Astrocyte of the spinal cord (primary cell): ENCODE data around the gene LAP3.
A peak's percentile ranks its signal among the peaks of the same experiment; 100 is the strongest.

Experiments used
- DNase-seq: peaks from one replicate; pipeline ENCODE4 v3.0.0; 2011; ENCODE audit warnings: low read depth, low spot score
- H3K4me3 ChIP-seq: 2 replicates; pipeline ENCODE4 v1.5.1; 2011; ENCODE audit warnings: low read depth, mild to moderate bottlenecking, low read length, moderate library complexity
- in situ Hi-C: cut with HindIII; loops from 2 replicates; pipeline ENCODE4 v1.10.0; 2017; ENCODE audit warnings: low sequenced_read_pairs
- TF ChIP-seq, protein P1 (sequence below): IDR thresholded peaks from 2 replicates; pipeline ENCODE4 v1.5.1; 2012; ENCODE audit warnings: low read depth, mild to moderate bottlenecking, low read length, inconsistent platforms

The LAP3 gene

GRCh38 chr4:17578482-17578891 is 1.5 kb downstream of the LAP3 start:
- TF ChIP-seq, protein P1, sequence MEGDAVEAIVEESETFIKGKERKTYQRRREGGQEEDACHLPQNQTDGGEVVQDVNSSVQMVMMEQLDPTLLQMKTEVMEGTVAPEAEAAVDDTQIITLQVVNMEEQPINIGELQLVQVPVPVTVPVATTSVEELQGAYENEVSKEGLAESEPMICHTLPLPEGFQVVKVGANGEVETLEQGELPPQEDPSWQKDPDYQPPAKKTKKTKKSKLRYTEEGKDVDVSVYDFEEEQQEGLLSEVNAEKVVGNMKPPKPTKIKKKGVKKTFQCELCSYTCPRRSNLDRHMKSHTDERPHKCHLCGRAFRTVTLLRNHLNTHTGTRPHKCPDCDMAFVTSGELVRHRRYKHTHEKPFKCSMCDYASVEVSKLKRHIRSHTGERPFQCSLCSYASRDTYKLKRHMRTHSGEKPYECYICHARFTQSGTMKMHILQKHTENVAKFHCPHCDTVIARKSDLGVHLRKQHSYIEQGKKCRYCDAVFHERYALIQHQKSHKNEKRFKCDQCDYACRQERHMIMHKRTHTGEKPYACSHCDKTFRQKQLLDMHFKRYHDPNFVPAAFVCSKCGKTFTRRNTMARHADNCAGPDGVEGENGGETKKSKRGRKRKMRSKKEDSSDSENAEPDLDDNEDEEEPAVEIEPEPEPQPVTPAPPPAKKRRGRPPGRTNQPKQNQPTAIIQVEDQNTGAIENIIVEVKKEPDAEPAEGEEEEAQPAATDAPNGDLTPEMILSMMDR = no peak
- DNase-seq = peak; percentile 12

GRCh38 chr4:17580969-17581368 is 4.0 kb downstream of the LAP3 start:
- TF ChIP-seq, protein P1 = no peak
- in situ Hi-C loops = no loop called here
- no peak overlapping the region for H3K4me3 ChIP-seq
- peak; percentile 83 for DNase-seq

More at GRCh38 chr4:17578482-17578891, 1.5 kb downstream of the LAP3 start:
- peak overlapping the region; percentile 70 for H3K4me3 ChIP-seq
- in situ Hi-C loops = no loop called here

- TF ChIP-seq, protein P1 = no peak
- in situ Hi-C loops = no loop called here
- DNase-seq = no peak
- no peak overlapping the region for H3K4me3 ChIP-seq
These were observed 6.3 kb downstream of the LAP3 start for GRCh38 chr4:17583276-17583675.

- in situ Hi-C loops = no loop called here
These were observed 6.9 kb downstream of the LAP3 start for GRCh38 chr4:17583941-17584340.

DNA sequence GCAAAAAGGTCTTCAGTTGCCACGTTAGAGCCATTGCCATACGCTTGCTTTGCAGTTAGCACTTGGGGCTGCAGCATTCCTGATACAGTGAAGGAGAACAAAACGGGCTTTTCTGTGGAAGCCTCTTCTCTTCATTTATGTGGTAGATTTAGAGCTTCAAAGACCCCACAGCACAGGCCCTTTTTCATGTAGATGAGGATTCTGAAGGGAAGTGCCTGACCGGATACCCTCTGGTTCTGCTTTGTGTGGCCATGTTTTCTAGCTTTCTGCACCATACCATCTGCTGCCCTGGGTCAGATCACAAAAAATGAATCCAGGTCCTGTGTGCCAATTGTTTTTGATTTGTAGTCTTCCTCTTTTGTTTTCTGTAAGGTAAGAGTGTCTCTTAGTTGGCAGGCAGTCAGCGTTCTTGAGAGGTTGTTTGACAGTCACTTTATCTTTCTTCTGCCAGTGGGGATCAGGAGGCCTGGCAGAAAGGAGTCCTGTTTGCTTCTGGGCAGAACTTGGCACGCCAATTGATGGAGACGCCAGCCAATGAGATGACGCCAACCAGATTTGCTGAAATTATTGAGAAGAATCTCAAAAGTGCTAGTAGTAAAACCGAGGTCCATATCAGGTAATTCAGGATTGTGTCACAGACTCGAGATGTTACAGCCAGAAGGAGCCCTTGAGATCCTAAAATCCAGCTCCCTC is 7.7 kb downstream of the LAP3 start:
- in situ Hi-C loops = no loop called here
- no peak overlapping the region for H3K4me3 ChIP-seq
- TF ChIP-seq, protein P1 = no peak
- DNase-seq = no peak

More at GRCh38 chr4:17583941-17584340, 6.9 kb downstream of the LAP3 start:
- H3K4me3 ChIP-seq = no peak overlapping the region
- TF ChIP-seq, protein P1 = no peak
- no peak for DNase-seq

DNA sequence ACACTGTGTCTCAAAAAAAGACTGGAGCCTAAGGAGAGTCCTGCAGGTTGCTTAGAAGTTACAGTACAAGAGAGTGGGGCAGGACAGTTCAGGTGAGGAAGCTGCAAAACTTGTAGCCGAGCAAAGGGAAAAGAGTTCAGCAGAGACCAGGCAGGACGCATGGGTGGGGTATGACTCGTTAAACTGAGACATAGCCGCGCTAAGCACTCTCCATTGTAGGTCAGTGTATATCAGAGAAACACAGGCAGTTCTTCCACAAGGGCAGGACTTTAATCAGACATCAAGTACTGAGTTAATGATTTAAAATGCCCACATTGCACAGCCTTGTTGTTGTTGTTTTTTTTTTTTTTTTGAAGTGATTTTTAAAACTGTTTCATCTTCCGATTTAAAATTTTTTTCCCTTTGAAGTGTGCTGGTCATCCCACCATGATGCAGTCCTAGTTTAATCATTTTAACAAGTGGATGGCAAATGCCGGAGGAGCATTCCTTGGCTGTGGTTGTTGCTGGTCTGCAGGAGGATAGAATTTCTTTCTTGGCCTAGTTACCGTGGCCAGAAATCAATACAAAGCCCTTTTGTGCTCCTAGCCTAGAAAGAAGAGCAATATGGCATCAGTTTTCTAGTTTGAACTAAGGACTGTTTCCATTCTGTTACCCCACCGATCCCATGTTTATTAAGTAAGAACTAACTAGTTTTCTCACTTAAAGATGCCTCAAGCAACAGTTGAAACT is 10.3 kb downstream of the LAP3 start:
- TF ChIP-seq, protein P1 = no peak
- in situ Hi-C loops = no loop called here

More for the DNA sequence above, 10.3 kb downstream of the LAP3 start:
- DNase-seq = peak; percentile 12
- no peak overlapping the region for H3K4me3 ChIP-seq
